NCI-H2107 (cell line): Measurements from ENCODE around the gene AEN.

Experiments
- DNase-seq: peaks from one replicate; lab custom pipeline; 2025; lab: John Stamatoyannopoulos, UW

Gene AEN

GRCh38 chr15:88678755-88679154 lies 57.6 kb downstream of the AEN start:
- DNase-seq, result no peak

DNA sequence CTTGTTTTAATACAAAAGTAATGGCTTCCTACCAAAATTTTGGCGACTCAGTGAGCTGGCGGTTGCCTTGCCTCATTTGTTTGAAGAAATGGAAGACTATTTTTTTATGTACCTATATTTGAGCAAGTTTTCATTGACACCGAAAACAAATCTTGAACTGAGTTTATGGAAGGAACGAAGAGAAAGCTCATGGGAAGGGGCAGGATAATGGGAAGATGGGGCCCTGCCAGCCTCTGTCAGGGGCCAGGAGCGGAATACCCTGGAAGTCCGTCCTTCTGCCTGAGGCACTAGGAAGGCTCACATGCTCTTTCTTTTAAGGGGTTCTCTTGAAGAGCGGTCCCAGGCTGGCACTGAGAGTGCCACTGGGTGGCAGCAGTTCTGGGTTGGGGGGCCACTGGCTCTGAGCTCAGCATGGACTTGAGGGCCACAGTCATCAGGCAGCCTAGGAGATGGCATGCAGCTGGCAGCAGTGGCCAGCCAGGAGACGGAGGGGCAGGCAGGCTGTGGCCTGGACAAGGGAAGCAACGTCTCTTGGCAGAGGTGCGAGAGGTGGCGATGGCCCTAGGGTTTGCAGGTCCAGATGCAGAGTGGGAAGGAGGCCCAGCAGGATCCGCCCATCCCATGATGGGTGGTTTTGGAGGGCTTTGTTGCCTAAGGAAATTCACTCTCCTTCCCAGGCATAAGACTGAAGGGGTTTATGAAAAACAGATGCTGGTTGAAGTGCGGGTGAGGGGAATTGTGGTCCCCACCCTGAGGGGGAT lies 59.3 kb downstream of the AEN start:
- DNase-seq, result no peak

GRCh38 chr15:88681610-88682221 lies 60.6 kb downstream of the AEN start:
- no peak for DNase-seq
